Astrocyte of the cerebellum (primary cell): ENCODE measurements around the gene ST6GALNAC4.

Source experiments
- DNase-seq: peaks from one replicate; pipeline ENCODE4 v3.0.0-alpha.2; 2011; ENCODE audit warnings: low read depth
- H3K4me3 ChIP-seq: 2 replicates; pipeline ENCODE4 v1.5.1; 2011; ENCODE audit warnings: mild to moderate bottlenecking, low read depth, low read length, moderate library complexity
- in situ Hi-C: cut with HindIII; loops from 2 replicates; pipeline ENCODE4 v1.10.0; 2017; ENCODE audit warnings: low sequenced_read_pairs
- TF ChIP-seq, protein P1 (sequence below): IDR thresholded peaks from 2 replicates; pipeline ENCODE4 v1.5.1; 2012; ENCODE audit warnings: low read length, low read depth, moderate library complexity, mild to moderate bottlenecking; ENCODE audit errors: missing control alignments

The ST6GALNAC4 gene

GRCh38 chr9:127927201-127927987, 10.6 kb upstream of the ST6GALNAC4 start:
- DNase-seq, result no peak
- TF ChIP-seq, protein P1, sequence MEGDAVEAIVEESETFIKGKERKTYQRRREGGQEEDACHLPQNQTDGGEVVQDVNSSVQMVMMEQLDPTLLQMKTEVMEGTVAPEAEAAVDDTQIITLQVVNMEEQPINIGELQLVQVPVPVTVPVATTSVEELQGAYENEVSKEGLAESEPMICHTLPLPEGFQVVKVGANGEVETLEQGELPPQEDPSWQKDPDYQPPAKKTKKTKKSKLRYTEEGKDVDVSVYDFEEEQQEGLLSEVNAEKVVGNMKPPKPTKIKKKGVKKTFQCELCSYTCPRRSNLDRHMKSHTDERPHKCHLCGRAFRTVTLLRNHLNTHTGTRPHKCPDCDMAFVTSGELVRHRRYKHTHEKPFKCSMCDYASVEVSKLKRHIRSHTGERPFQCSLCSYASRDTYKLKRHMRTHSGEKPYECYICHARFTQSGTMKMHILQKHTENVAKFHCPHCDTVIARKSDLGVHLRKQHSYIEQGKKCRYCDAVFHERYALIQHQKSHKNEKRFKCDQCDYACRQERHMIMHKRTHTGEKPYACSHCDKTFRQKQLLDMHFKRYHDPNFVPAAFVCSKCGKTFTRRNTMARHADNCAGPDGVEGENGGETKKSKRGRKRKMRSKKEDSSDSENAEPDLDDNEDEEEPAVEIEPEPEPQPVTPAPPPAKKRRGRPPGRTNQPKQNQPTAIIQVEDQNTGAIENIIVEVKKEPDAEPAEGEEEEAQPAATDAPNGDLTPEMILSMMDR, result no peak
- peak overlapping the region; percentile 29 for H3K4me3 ChIP-seq
- in situ Hi-C loops, result no loop called here

DNA sequence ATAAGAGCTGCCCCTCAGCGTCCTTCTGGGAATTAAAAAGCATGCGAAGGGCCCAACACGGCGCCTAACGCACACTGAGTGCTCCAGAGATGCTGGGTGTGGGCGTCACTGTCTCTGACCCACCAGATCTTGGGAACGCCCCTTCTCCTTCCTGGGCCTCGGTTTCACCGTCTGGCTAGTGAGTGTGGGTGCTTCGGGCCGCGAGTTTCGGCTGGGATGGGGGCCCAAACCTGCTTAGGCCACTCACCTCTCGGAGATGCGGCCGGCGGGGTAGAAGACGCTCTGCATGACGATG, 10.0 kb upstream of the ST6GALNAC4 start:
- no peak for DNase-seq
- peak overlapping the region; percentile 29 for H3K4me3 ChIP-seq
- TF ChIP-seq, protein P1, result no peak
- in situ Hi-C loops, result no loop called here

DNA sequence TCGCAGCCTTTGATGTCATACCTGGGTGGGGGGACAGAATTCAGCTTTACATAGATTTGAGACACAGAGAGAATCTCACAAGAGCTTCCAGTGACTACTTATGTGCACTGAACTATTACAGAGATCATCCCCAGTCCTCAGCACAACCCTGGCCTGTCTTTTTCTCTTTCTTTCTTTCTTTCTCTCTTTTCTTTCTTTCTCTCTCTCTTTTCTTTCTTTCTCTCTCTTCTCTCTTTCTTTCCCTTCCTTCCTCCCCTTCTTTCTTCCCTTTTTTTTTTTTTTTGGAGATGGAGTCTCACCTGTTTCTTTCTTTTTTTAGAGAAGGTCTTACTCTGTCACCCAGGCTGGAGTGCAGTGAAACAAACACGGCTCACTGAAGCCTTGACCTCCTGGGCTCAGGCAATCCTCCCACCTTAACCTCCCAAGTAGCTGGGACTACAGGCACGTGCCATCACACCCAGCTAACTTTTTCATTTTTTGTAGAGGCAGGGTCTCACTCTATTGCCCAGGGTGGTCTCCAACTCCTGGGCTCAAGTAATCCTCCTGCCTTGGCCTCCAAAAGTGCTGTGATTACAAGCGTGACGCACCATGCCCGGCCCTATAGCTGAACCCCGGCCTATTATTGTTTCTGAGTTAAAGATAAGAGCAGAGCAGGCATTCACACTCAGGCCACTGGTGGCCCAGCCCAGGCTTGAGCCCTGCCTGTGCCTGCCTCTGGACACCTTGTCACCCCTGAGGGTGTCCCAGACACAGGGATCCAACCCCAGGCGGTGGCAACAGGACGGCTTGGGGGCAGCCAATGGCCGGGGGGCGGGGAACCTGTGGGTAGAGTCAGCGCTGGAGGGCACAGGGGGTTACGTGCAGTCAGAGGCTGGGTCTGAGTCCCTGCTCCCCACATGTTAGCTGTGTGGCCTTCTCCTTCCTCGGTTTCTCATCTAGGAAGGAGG, 9.4 kb upstream of the ST6GALNAC4 start:
- TF ChIP-seq, protein P1, result no peak
- in situ Hi-C loops, result no loop called here
- no peak overlapping the region for H3K4me3 ChIP-seq
- no peak for DNase-seq

- no peak for DNase-seq
- in situ Hi-C loops, result no loop called here
- TF ChIP-seq, protein P1, result no peak
- no peak overlapping the region for H3K4me3 ChIP-seq
These were observed 8.0 kb upstream of the ST6GALNAC4 start for GRCh38 chr9:127924736-127925444.

GRCh38 chr9:127923771-127924170, 6.9 kb upstream of the ST6GALNAC4 start:
- DNase-seq, result peak; percentile 81
- no peak overlapping the region for H3K4me3 ChIP-seq
- TF ChIP-seq, protein P1, result no peak
- in situ Hi-C loops, result no loop called here

DNA sequence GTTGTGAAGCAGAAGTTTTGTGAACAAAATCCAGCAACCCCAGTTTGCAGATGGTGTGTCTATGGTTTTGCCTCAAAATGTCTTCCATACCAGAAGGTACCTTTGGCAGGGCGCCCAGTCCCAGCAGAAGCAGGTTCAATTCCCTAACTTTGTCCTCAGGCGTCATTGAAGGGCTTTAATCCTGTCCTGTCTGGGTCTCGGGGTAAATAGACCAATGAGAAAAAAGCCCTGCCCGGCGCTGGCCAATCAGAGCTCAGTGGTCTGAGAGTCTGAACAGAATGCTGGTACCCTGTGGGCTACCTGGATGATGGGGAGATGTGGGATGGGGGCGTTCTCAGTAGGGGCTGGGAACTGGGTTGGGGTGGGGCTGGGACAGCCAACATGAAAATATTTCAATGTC, 6.2 kb upstream of the ST6GALNAC4 start:
- in situ Hi-C loops, result no loop called here
- DNase-seq, result no peak
- H3K4me3 ChIP-seq, result no peak overlapping the region
- TF ChIP-seq, protein P1, result no peak
